Upper lobe of left lung (tissue), 4 donors: ENCODE data around the gene RPS6KL1.

ENCODE experiments used
- EP300 ChIP-seq, 4 donors: sonication (generic); formaldehyde crosslinking; IDR thresholded peaks; one replicate each; pipeline ENCODE4 v1.5.1; 2017; ENCODE audit warnings: antibody characterized with exemption in 4 of 4, control low read depth in 2 of 4
- POLR2A ChIP-seq, 4 donors: fragments of 450-650 bp; IDR thresholded peaks; one replicate each; pipeline ENCODE4 v1.5.1; 2016 to 2017; ENCODE audit warnings: antibody characterized with exemption in 4 of 4, mild to moderate bottlenecking in 2 of 4
- POLR2AphosphoS5 ChIP-seq, 2 donors: sonication (generic); formaldehyde crosslinking; IDR thresholded peaks; one replicate each; pipeline ENCODE4 v1.5.1; 2017; ENCODE audit warnings: antibody characterized with exemption in 2 of 2
- TF ChIP-seq, protein P1 (sequence below), 6 experiments: fragments of 450-650 bp in 4 of 6; fragments of 200-600 bp in 2 of 6; sonication (generic) in 2 of 6; IDR thresholded peaks; one replicate each; pipeline ENCODE4 v1.5.1; 2016 to 2019; ENCODE audit warnings: antibody characterized with exemption in 6 of 6

DNA sequence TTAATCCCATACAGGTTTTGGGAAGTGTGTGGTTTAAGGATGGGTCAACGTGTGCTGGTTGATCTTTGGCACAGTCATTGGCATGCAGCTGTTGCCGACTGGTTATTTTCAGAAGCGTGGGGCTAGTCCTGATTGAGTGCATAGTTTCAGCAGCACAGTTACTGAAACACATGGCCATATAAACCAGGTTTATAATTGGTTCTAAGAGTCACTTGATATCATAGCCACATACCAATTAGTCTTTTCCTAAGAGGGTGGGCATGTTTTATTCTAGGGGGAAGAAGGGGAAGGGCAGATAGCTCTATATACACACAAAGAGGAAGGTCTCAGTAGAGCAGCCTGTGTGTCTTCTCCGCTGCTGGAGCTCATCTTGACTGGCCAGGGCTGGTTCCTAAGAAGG, 11.0 kb upstream of the RPS6KL1 start:
- TF ChIP-seq, protein P1, sequence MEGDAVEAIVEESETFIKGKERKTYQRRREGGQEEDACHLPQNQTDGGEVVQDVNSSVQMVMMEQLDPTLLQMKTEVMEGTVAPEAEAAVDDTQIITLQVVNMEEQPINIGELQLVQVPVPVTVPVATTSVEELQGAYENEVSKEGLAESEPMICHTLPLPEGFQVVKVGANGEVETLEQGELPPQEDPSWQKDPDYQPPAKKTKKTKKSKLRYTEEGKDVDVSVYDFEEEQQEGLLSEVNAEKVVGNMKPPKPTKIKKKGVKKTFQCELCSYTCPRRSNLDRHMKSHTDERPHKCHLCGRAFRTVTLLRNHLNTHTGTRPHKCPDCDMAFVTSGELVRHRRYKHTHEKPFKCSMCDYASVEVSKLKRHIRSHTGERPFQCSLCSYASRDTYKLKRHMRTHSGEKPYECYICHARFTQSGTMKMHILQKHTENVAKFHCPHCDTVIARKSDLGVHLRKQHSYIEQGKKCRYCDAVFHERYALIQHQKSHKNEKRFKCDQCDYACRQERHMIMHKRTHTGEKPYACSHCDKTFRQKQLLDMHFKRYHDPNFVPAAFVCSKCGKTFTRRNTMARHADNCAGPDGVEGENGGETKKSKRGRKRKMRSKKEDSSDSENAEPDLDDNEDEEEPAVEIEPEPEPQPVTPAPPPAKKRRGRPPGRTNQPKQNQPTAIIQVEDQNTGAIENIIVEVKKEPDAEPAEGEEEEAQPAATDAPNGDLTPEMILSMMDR (IDR thresholded peaks at IDR 0.05), result no peak
- TF ChIP-seq POLR2A (IDR thresholded peaks at IDR 0.05) (no peak), EP300 (IDR thresholded peaks at IDR 0.05) (no peak), POLR2AphosphoS5 (IDR thresholded peaks at IDR 0.05) (no peak)
